ENCODE results near the gene LGALS7.

DNA sequence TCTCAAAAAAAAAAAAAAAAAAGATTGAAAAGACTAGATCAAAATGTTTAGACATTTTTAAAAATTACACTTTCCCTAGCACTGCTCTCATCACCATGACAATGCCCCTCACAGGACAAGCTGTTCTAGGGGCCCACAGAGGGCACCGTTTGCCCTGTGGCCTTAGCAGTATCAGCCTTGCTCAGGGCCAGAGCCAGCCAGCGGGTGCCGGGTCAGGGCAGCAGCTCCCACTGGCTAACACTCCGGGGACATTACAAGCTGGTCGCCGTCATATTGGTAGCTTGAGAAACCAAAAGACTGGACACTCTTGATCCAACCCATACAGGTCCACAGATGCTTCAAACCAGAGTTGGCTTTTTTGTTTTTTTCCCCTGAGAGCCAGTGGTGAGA lies 47.0 kb downstream of the LGALS7 start:
- TF ChIP-seq CTCF (IDR thresholded peaks at IDR 0.05) (no peak), SIN3A (IDR thresholded peaks at IDR 0.05; ENCODE audit: borderline replicate concordance, insufficient read depth, low read depth, low read length) (no peak), POLR2AphosphoS5 (IDR thresholded peaks at IDR 0.05; ENCODE audit: low read depth, low read length) (peak; percentile 61; the same call in 1 of the 2 replicates), TCF7L2 (IDR thresholded peaks at IDR 0.05; ENCODE audit: low read depth, low read length) (no peak)
- TF ChIP-seq, protein P1, sequence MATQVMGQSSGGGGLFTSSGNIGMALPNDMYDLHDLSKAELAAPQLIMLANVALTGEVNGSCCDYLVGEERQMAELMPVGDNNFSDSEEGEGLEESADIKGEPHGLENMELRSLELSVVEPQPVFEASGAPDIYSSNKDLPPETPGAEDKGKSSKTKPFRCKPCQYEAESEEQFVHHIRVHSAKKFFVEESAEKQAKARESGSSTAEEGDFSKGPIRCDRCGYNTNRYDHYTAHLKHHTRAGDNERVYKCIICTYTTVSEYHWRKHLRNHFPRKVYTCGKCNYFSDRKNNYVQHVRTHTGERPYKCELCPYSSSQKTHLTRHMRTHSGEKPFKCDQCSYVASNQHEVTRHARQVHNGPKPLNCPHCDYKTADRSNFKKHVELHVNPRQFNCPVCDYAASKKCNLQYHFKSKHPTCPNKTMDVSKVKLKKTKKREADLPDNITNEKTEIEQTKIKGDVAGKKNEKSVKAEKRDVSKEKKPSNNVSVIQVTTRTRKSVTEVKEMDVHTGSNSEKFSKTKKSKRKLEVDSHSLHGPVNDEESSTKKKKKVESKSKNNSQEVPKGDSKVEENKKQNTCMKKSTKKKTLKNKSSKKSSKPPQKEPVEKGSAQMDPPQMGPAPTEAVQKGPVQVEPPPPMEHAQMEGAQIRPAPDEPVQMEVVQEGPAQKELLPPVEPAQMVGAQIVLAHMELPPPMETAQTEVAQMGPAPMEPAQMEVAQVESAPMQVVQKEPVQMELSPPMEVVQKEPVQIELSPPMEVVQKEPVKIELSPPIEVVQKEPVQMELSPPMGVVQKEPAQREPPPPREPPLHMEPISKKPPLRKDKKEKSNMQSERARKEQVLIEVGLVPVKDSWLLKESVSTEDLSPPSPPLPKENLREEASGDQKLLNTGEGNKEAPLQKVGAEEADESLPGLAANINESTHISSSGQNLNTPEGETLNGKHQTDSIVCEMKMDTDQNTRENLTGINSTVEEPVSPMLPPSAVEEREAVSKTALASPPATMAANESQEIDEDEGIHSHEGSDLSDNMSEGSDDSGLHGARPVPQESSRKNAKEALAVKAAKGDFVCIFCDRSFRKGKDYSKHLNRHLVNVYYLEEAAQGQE (IDR thresholded peaks at IDR 0.05; ENCODE audit: insufficient read depth in 1 of 2, low read depth in 2 of 2, low read length in 1 of 2), result no peak
